K562 (cell line): ENCODE measurements around the gene AGO1. TPM values are rescaled to one million over a fixed set of nuclear protein-coding genes. Genes with fewer than 3 reads are reported as not detected.

Experiments used
- ATAC-seq: fragments of 200-7000 bp; cut with Tn5 transposase; 3 replicates; pipeline ENCODE4 v1.9.1; 2020; ENCODE audit warnings: moderate library complexity
- BruUV-seq: library from RNA; stranded (reverse); fragments of 400-500 nt; replicated peaks from 2 replicates; lab custom pipeline; 2021; lab: Mats Ljungman, UMichigan
- CTCF ChIA-PET: fragments of 300-600 bp; formaldehyde crosslinking; extraction: SDS; loops from one replicate; lab custom pipeline; 2021; ENCODE audit warnings: low intra/inter-chr PET ratio; lab: Yijun Ruan, JAX
- POLR2A ChIA-PET: fragments of 300-600, 350-650 bp; sonication (Branson Sonifier 250); formaldehyde crosslinking; extraction: SDS; loops from one replicate; lab custom pipeline; 2021; ENCODE audit warnings: antibody characterized with exemption, inconsistent platforms; lab: Yijun Ruan, JAX
- DNase-seq, 4 experiments: peaks; one replicate each; pipeline versions ENCODE4 v3.0.0 to v3.0.0-alpha.2; 2011 to 2018; ENCODE audit warnings: low spot score in 3 of 4, mixed read lengths in 3 of 4; ENCODE audit errors: extremely low read depth in 1 of 4
- FAIRE-seq: peaks from 2 replicates; lab custom pipeline; 2011; peaks lifted over from hg19 to GRCh38; lab: Jason Lieb, UNC
- H2AFZ ChIP-seq: 2 replicates; pipeline ENCODE4 v1.6.0; 2011; ENCODE audit warnings: low read depth, low read length, control low read depth, inconsistent platforms
- H3K27ac ChIP-seq: fragments of 200-600 bp; 3 replicates; pipeline ENCODE4 v1.8.0; 2011; ENCODE audit warnings: low read depth, mild to moderate bottlenecking, control low read depth, inconsistent platforms, low read length, moderate library complexity, mixed read lengths; ENCODE audit errors: extremely low read depth
- H3K27me3 ChIP-seq, 2 experiments: fragments of 300-600 bp in 1 of 2; 2 replicates in 1 of 2; 3 replicates in 1 of 2; pipeline versions ENCODE4 v1.6.0 to v1.8.0; 2011; ENCODE audit warnings: inconsistent platforms in 2 of 2, low read length in 2 of 2, mild to moderate bottlenecking in 1 of 2, mixed read lengths in 1 of 2, moderate library complexity in 1 of 2; ENCODE audit not compliant: control insufficient read depth in 2 of 2, insufficient read depth in 2 of 2
- H3K36me3 ChIP-seq: fragments of 300-600 bp; 3 replicates; pipeline ENCODE4 v1.8.0; 2011; ENCODE audit warnings: mild to moderate bottlenecking, low read length, inconsistent platforms; ENCODE audit not compliant: control insufficient read depth, insufficient read depth
- H3K4me1 ChIP-seq, 2 experiments: fragments of 200-600 bp in 1 of 2; replicated peaks in 1 of 2; 2 replicates in 1 of 2; 3 replicates in 1 of 2; pipeline versions ENCODE4 v1.5.1 to v1.8.0; 2011; ENCODE audit warnings: inconsistent platforms in 2 of 2, low read length in 2 of 2, mild to moderate bottlenecking in 1 of 2, mixed read lengths in 1 of 2, moderate library complexity in 1 of 2; ENCODE audit not compliant: control insufficient read depth in 2 of 2, insufficient read depth in 2 of 2
- H3K4me2 ChIP-seq: 2 replicates; pipeline ENCODE4 v1.6.1; 2011; ENCODE audit warnings: low read length, control low read depth, inconsistent platforms, mixed read lengths; ENCODE audit not compliant: insufficient read depth
- H3K4me3 ChIP-seq: fragments of 200-600 bp; sonication (generic), shearing (Covaris generic); 2 replicates; pipeline ENCODE4 v1.5.1; 2016; ENCODE audit warnings: control low read depth, inconsistent platforms
- H3K79me2 ChIP-seq: fragments of 200-600 bp; 3 replicates; pipeline ENCODE4 v1.8.0; 2011; ENCODE audit warnings: low read length, inconsistent platforms; ENCODE audit not compliant: control insufficient read depth, insufficient read depth
- H3K9ac ChIP-seq, 2 experiments: 2 replicates each; pipeline versions ENCODE4 v1.6.0 to v1.6.1; 2011; ENCODE audit warnings: low read depth in 2 of 2, low read length in 2 of 2, control low read depth in 1 of 2, inconsistent platforms in 1 of 2, mild to moderate bottlenecking in 1 of 2, mixed read lengths in 1 of 2; ENCODE audit not compliant: insufficient read depth in 1 of 2
- H3K9me1 ChIP-seq: one replicate; pipeline ENCODE4 v1.6.0; 2011; ENCODE audit warnings: inconsistent platforms, mild to moderate bottlenecking, low read length, moderate library complexity; ENCODE audit not compliant: control insufficient read depth, insufficient read depth
- H3K9me3 ChIP-seq: replicated peaks from 2 replicates; pipeline ENCODE4 v1.5.1; 2011; ENCODE audit warnings: low read depth, low read length, inconsistent platforms; ENCODE audit not compliant: control insufficient read depth, insufficient read depth
- H4K20me1 ChIP-seq: replicated peaks from 2 replicates; pipeline ENCODE4 v1.6.1; 2011; ENCODE audit warnings: low read length, inconsistent platforms, mixed read lengths; ENCODE audit not compliant: control insufficient read depth, insufficient read depth
- RBM25 ChIP-seq: fragments of 200-400 bp; formaldehyde crosslinking; IDR thresholded peaks from 2 replicates; pipeline ENCODE4 v1.6.1; 2018; ENCODE audit warnings: low read length, low read depth, moderate library complexity; ENCODE audit not compliant: severe bottlenecking
- TAF1 ChIP-seq: IDR thresholded peaks from 2 replicates; pipeline ENCODE4 v1.6.1; 2011; ENCODE audit warnings: mild to moderate bottlenecking, low read length, moderate library complexity; ENCODE audit not compliant: insufficient read depth, control insufficient read depth, severe bottlenecking; ENCODE audit errors: extremely low read depth
- ZNF583 ChIP-seq: fragments of 250-450 bp; sonication (Bioruptor Pico); IDR thresholded peaks from 2 replicates; pipeline ENCODE4 v1.4.0; 2020
- WGBS: fragments of 100-300 bp; shearing (Covaris generic); methylation state at CpG from one replicate; pipeline ENCODE4 v1.1.6; 2016; ENCODE audit warnings: low coverage, mixed read lengths; ENCODE audit not compliant: insufficient coverage; ENCODE audit errors: missing lambda C conversion rate; 5-methylcytosine and 5-hydroxymethylcytosine counted together
- in situ Hi-C: fragments of 300-500 bp; cut with MboI; formaldehyde crosslinking; loops from 4 replicates; pipeline ENCODE4 v1.15.0; 2018; ENCODE audit warnings: inconsistent platforms, mixed read lengths
- intact Hi-C: fragments of 100-400 bp; cut with micrococcal nuclease; formaldehyde crosslinking; loops from 2 replicates; pipeline ENCODE4 v1.14.2; 2022
- polyA plus RNA-seq, 8 experiments: library from polyadenylated mRNA; depleted of rRNA in 4 of 8; stranded (reverse) in 5 of 8; unstranded in 3 of 8; fragments of >200 nt; fragmentation: Nextera tagmentation in 2 of 8; fragmentation: Illumina TruSeq in 1 of 8; extraction: Ambion mirVana in 2 of 8; extraction: Trizol in 1 of 8; gene quantifications; 2 replicates each; pipeline versions ENCODE4 v1.2.1 to v1.2.3, GENCODE V29; 2011 to 2014; ENCODE audit warnings: inconsistent platforms in 1 of 8, missing spikeins in 1 of 8
- total RNA-seq, 7 experiments: library from RNA; depleted of rRNA in 6 of 7; stranded (reverse); fragments of >200 nt in 6 of 7; fragmentation: Illumina TruSeq in 2 of 7; extraction: Trizol in 2 of 7; gene quantifications; 2 replicates each; pipeline versions ENCODE4 v1.2.1 to v1.2.3, GENCODE V29; 2011 to 2021; ENCODE audit warnings: low replicate concordance in 1 of 7
- TF ChIP-seq, protein P1 (sequence below): sonication (generic); formaldehyde crosslinking; IDR thresholded peaks from 2 replicates; pipeline ENCODE4 v1.8.0; 2023; ENCODE audit warnings: mild to moderate bottlenecking, missing genetic modification reagents
- TF ChIP-seq, protein P2 (sequence below), 2 experiments: fragments of 250-450 bp in 1 of 2; fragments of 450-650 bp in 1 of 2; sonication (Bioruptor Pico) in 1 of 2; IDR thresholded peaks; 2 replicates each; pipeline versions ENCODE4 v1.6.1 to v1.8.0; 2016 to 2021; ENCODE audit warnings: mild to moderate bottlenecking in 2 of 2, moderate library complexity in 2 of 2, missing compliant biosample characterization in 1 of 2, missing genetic modification characterization in 1 of 2
- TF ChIP-seq, protein P3 (sequence below): sonication (generic); formaldehyde crosslinking; IDR thresholded peaks from 2 replicates; pipeline ENCODE4 v1.8.1; 2022; ENCODE audit warnings: missing genetic modification reagents

Gene AGO1
- total and polyA plus RNA-seq, 9 of the 15 experiments (the other 6 are each of a cell fraction or from before 2014, with no cell fraction given): 7.3 to 64.2 (median 26.0) TPM

DNA sequence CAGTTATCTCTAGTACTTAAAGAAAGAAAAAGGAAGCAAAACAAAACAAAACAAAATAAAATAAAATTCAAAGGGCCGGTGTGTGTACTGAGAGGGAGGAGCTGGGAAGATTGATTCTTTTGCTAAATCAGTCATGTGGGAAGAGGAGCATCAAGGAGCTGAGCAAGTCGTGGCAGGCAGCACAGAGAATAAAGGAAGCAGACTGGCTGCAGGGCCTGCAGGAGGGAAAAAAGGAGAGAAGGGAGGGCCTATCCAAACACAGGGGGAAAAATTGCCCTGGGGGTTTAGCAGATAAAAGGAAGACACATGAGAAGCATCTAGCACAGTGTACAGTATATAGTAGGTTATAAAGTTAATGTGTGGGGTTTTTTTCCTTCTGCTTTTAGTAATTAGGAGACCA lies 47.6 kb upstream of the AGO1 start (continued):
- TF ChIP-seq, protein P1, sequence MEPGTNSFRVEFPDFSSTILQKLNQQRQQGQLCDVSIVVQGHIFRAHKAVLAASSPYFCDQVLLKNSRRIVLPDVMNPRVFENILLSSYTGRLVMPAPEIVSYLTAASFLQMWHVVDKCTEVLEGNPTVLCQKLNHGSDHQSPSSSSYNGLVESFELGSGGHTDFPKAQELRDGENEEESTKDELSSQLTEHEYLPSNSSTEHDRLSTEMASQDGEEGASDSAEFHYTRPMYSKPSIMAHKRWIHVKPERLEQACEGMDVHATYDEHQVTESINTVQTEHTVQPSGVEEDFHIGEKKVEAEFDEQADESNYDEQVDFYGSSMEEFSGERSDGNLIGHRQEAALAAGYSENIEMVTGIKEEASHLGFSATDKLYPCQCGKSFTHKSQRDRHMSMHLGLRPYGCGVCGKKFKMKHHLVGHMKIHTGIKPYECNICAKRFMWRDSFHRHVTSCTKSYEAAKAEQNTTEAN: no peak
- TF ChIP-seq TAF1: no peak
- TF ChIP-seq, protein P2, sequence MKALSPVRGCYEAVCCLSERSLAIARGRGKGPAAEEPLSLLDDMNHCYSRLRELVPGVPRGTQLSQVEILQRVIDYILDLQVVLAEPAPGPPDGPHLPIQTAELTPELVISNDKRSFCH (CRISPR knock-in tag; IDR thresholded peaks at IDR 0.05): no peak
- TF ChIP-seq, protein P2 (tag; IDR thresholded peaks at IDR 0.05): no peak

DNA sequence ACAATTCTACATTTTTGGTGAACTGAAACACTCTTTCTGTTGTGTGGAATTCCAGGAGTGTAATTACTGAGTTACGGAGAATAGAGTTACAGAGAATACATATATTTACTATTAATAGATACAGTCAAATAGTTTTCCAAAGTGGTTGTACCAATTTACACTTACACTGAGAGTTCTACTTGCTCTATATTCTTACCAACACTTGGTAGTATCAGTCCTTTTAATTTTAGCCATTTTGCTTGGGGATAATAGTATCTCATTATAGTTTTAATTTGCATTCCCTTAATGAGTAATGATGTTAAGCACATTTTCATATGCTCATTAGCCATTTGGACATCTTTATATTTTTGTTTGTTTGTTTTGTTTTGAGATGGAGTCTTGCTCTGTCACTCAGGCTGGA lies 46.3 kb upstream of the AGO1 start:
- ChIA-PET CTCF (no interaction called here), POLR2A (no interaction called here)
- intact Hi-C loops: no loop called here
- in situ Hi-C loops: no loop called here
- DNase-seq (no peak), FAIRE-seq (no peak), ATAC-seq (no peak)
- Histone ChIP-seq H4K20me1 (no peaks in the 10 kb centered on the region), H3K9me3 (no peaks in the 10 kb centered on the region), H3K27ac (no peak overlapping the region), H3K4me3 (no peak overlapping the region), H3K9me1 (no peaks in the 10 kb centered on the region), H3K4me2 (no peak overlapping the region), H3K79me2 (no peaks in the 10 kb centered on the region), H2AFZ (no peak overlapping the region), H3K4me1 (no peaks in the 10 kb centered on the region), H3K9ac (no peak overlapping the region), H3K27me3 (no peaks in the 10 kb centered on the region), H3K36me3 (peaks cover 21% of the 10 kb centered on the region; the same call in 2 of the 3 replicates)
- WGBS: 100% methylated on average over 1 of the region's 1 CpG
- no TSS peak for BruUV-seq
- TF ChIP-seq, protein P3, sequence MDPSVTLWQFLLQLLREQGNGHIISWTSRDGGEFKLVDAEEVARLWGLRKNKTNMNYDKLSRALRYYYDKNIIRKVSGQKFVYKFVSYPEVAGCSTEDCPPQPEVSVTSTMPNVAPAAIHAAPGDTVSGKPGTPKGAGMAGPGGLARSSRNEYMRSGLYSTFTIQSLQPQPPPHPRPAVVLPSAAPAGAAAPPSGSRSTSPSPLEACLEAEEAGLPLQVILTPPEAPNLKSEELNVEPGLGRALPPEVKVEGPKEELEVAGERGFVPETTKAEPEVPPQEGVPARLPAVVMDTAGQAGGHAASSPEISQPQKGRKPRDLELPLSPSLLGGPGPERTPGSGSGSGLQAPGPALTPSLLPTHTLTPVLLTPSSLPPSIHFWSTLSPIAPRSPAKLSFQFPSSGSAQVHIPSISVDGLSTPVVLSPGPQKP (CRISPR knock-in tag): no peak
- peak; percentile 19 for TF ChIP-seq RBM25
- no peak for TF ChIP-seq ZNF583 (CRISPR knock-in tag)
